Mucosa of descending colon (tissue), 3 donors: ENCODE data around the gene TRPC4. TPM values are rescaled to one million over a fixed set of nuclear protein-coding genes. Genes with fewer than 3 reads are reported as not detected.

ENCODE experiments used
- ATAC-seq: fragments of 200-7000 bp; cut with Tn5 transposase; one replicate; pipeline ENCODE4 v1.9.1; 2020; ENCODE audit warnings: mild to moderate bottlenecking, moderate library complexity
- DNase-seq, 3 donors: peaks; one replicate each; pipeline ENCODE4 v3.0.0-alpha.2; 2020
- H3K36me3 ChIP-seq: fragments of 200-600 bp; one replicate; pipeline ENCODE4 v1.8.0; 2021; ENCODE audit warnings: low read depth, mild to moderate bottlenecking
- H3K4me1 ChIP-seq: fragments of 200-600 bp; one replicate; pipeline ENCODE4 v1.8.0; 2021; ENCODE audit warnings: low read depth, mild to moderate bottlenecking
- H3K4me3 ChIP-seq: fragments of 200-600 bp; one replicate; pipeline ENCODE4 v1.8.0; 2021; ENCODE audit warnings: mild to moderate bottlenecking
- H3K9me3 ChIP-seq: fragments of 200-600 bp; one replicate; pipeline ENCODE4 v1.8.0; 2021; ENCODE audit warnings: mild to moderate bottlenecking
- intact Hi-C, 2 donors: fragments of 100-400 bp; cut with DNase I in 1 of 2; cut with micrococcal nuclease in 1 of 2; formaldehyde crosslinking; loops; one replicate each; pipeline versions ENCODE4 v1.11.0 to v1.11.1; 2022; cut with DNase I, micrococcal nuclease
- total RNA-seq, 3 donors: library from RNA; stranded (reverse); fragmentation: NEBNext Ultra II Directional in 2 of 3; extraction: Animal tissue kit (Norgen Biotek cat#: 25700) in 2 of 3; gene quantifications; one replicate each; pipeline versions ENCODE4 v1.2.1 to v1.2.4, GENCODE V29; 2021 to 2023
- TF ChIP-seq, protein P1 (sequence below): fragments of 200-600 bp; IDR thresholded peaks from one replicate; pipeline ENCODE4 v1.8.0; 2022; ENCODE audit warnings: antibody characterized with exemption, mild to moderate bottlenecking
- donor health status: DM: no; HTN: no; CAD: no; lungs with moderate emphysema.
- donor health status: DM: no; HTN: no; CAD: no.
- donor health status: DM: no; HTN: yes; CAD: no.

The TRPC4 gene
- total RNA-seq, 3 donors from 2014 or later: 0.23 to 5.1 (median 0.39) TPM

GRCh38 chr13:37716420-37717195, 153.0 kb downstream of the TRPC4 start:
- no peaks in the 10 kb centered on the region for H3K9me3 ChIP-seq
- intact Hi-C loops: no loop called here
- ATAC-seq (no peak), DNase-seq (no peak)
- H3K4me1 ChIP-seq: no peaks in the 10 kb centered on the region
- no peaks in the 10 kb centered on the region for H3K36me3 ChIP-seq
- no peak overlapping the region for H3K4me3 ChIP-seq
- TF ChIP-seq, protein P1, sequence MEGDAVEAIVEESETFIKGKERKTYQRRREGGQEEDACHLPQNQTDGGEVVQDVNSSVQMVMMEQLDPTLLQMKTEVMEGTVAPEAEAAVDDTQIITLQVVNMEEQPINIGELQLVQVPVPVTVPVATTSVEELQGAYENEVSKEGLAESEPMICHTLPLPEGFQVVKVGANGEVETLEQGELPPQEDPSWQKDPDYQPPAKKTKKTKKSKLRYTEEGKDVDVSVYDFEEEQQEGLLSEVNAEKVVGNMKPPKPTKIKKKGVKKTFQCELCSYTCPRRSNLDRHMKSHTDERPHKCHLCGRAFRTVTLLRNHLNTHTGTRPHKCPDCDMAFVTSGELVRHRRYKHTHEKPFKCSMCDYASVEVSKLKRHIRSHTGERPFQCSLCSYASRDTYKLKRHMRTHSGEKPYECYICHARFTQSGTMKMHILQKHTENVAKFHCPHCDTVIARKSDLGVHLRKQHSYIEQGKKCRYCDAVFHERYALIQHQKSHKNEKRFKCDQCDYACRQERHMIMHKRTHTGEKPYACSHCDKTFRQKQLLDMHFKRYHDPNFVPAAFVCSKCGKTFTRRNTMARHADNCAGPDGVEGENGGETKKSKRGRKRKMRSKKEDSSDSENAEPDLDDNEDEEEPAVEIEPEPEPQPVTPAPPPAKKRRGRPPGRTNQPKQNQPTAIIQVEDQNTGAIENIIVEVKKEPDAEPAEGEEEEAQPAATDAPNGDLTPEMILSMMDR: no peak

DNA sequence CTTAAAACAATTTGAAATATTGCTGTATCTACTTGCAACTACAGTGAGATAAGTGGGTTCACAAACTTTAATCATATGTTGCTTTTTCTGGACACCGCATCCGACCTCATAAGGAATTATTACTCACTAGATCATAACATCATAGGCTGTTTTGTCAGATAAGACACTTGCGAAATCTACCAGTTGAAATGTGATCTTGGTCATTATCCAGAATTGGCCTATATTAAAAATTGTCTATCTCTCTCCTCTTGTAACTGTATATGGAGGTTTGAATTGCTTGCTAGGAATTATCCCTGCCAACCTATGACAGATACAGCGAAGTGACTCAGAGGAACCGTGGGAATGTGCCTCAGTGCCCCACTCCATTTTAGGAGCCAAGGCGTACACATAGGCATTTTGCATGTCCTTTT, 154.0 kb downstream of the TRPC4 start:
- intact Hi-C loops: no loop called here
- TF ChIP-seq, protein P1: no peak
- H3K4me3 ChIP-seq: no peak overlapping the region
- H3K4me1 ChIP-seq: no peaks in the 10 kb centered on the region
- H3K36me3 ChIP-seq: no peaks in the 10 kb centered on the region
- no peaks in the 10 kb centered on the region for H3K9me3 ChIP-seq
- DNase-seq (no peak), ATAC-seq (no peak)

DNA sequence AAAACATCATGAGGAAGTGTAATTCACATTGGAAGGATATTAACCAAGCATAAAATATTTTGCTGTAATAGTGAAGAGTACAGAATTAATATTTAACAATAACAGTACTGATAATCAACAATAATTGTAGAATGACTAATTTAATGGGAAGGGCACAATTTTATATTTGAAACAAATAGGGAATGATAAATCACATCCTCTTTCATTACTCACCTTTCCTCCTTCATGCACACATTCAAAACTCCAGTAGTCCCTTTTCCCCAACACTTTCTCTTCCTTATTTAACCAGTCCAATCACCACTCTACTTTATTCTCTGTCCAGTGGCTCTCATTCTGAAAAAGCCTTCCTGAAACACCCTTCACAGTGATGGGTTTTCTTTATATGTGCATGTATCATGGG, 160.3 kb downstream of the TRPC4 start:
- TF ChIP-seq, protein P1: no peak
- no peak for ATAC-seq
- intact Hi-C loops: no loop called here

GRCh38 chr13:37707739-37708500, 161.7 kb downstream of the TRPC4 start:
- no peak overlapping the region for H3K4me3 ChIP-seq
- H3K9me3 ChIP-seq: no peaks in the 10 kb centered on the region
- intact Hi-C loops: no loop called here
- no peaks in the 10 kb centered on the region for H3K36me3 ChIP-seq
- DNase-seq (no peak), ATAC-seq (no peak)
- H3K4me1 ChIP-seq: no peaks in the 10 kb centered on the region
- TF ChIP-seq, protein P1: no peak

More for the DNA sequence above, 160.3 kb downstream of the TRPC4 start:
- no peaks in the 10 kb centered on the region for H3K36me3 ChIP-seq
- no peak for DNase-seq
- no peaks in the 10 kb centered on the region for H3K4me1 ChIP-seq
- no peaks in the 10 kb centered on the region for H3K9me3 ChIP-seq
- H3K4me3 ChIP-seq: no peak overlapping the region

DNA sequence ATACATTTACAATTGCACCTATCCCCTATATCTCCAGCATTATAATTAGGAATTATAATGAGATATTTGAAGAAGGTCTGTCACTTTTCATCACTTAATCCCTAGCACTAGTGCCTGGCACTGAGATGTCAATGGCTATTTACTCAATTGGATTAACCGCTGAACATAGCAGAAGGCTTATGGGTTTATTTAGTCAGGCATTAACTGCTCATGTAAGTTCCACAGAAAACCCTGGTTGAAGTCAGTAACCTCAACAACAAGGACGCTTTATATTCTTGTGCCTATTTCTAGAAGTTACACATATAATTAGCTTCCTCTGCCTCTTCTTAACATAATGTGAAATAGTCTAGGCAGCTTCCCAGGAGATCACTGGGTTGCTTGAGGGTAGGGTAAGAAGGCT, 163.5 kb downstream of the TRPC4 start:
- TF ChIP-seq, protein P1: no peak
- DNase-seq: no peak
- Histone ChIP-seq H3K36me3 (no peaks in the 10 kb centered on the region), H3K4me1 (no peaks in the 10 kb centered on the region), H3K9me3 (no peaks in the 10 kb centered on the region), H3K4me3 (no peak overlapping the region)
- intact Hi-C loops: no loop called here
- ATAC-seq: no peak
